Lung microvascular endothelial cell (primary cell): Measurements from ENCODE around the gene KY. TPM values are rescaled to one million over a fixed set of nuclear protein-coding genes. Genes with fewer than 3 reads are reported as not detected.

ENCODE experiments used
- DNase-seq, 2 donors: peaks; one replicate each; pipeline versions ENCODE4 v3.0.0 to v3.0.0-alpha.2; 2010; ENCODE audit warnings: low read depth in 2 of 2
- total RNA-seq: library from RNA; depleted of rRNA; stranded (reverse); fragments of >200 nt; gene quantifications from 2 replicates; pipeline ENCODE4 v1.2.1, GENCODE V29; 2014

The KY gene
- total RNA-seq, 1 donor from 2014 or later = not detected

DNA sequence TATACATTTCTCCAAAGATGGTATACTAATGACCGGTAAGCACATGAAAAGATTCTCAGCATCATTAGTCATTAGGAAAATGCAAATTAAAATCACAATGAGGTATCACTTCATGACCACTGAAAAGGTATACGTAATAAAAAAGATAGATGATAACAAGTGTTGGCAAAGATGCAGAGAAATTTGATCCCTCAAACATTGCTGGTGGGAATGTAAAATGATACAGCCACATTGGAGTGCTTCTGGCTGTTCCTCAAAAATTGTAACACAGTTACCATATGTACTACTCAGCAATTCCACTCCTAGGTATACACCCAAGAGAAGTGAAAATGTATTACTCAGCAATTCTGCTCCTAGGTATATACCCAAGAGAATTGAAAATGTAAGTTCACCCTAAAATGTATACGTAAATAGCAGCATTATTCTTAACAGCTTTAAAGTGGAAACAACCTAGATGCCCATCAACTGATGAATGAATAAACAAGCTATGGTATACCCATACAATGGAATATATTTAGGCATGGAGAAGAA lies 25.0 kb upstream of the KY start:
- no peak for DNase-seq

DNA sequence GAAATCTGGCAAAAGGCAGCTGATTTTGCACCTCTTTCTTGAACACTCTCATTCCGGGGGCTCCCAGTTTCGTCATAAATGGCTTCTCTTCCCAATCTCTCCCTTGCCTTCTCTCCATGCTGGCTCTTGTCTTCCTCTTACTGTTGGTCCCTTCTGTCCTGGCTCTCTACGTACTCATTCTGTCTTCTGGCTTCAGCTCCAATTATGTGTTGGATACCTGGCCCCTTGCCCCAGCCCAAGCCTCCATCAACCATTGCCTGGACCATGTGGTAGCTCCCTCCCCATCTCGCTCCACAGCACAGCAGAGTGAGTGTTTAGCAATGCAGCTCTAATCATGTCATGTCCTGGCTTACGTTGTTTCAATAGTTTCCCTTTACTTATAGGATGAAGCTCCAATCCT lies 21.7 kb upstream of the KY start:
- DNase-seq = no peak

DNA sequence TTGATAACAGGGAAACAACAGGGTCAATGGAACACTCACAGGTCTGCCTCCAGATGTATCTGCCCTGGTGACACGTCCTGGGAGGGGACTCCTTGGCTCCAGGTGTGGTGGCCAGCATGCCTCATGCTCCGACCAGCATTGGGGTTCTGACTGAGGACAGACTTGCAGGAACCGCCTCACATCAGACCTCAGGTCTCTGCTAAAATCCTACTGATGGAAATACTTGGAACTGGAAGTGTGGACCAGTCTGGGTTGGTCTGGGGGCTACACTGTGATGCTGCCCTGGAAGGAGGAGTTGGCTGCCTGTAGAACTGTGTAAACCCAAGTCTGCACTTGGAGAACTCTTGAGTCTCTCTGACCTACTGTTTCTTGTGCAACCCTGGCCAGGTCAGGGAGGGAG lies 17.1 kb upstream of the KY start:
- DNase-seq = no peak

DNA sequence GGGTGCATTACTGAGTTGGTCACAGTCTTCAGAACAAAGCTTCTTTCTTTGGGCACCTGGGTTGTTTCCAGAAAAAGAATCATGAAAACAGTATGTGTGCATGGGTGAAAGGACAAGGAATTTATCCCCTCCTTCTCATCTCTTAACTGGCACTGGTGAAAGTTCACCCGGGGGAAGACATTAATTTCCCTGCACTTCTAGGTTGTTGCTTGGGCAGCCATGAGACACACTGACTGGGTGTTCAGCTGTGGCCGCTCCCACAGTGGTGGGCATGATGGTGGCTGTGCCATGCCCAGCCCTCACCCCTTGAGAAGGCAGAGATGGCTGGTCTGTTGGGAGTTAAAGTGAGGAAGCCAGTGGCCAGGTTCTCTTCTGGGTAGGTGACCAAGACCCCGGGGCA lies 16.6 kb upstream of the KY start:
- no peak for DNase-seq

DNA sequence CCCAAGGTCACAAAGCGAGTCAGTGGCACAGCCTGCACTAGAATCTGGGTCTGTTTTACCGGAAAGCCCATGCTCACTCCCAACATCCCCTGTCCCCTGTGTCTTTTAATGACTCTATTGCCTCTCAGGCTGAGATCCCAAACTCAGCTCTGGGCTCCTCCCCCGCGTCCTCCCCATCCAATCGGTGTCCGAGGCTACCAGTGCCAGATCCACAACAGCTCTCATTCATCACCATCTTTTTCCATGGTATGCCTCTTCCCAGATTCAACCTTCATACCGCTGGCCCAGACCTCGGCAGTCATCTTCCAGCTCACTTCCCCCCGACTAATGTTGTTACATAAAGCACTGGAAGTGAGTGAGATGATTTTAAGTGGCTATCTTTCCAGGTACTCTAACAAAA lies 16.1 kb upstream of the KY start:
- no peak for DNase-seq

DNA sequence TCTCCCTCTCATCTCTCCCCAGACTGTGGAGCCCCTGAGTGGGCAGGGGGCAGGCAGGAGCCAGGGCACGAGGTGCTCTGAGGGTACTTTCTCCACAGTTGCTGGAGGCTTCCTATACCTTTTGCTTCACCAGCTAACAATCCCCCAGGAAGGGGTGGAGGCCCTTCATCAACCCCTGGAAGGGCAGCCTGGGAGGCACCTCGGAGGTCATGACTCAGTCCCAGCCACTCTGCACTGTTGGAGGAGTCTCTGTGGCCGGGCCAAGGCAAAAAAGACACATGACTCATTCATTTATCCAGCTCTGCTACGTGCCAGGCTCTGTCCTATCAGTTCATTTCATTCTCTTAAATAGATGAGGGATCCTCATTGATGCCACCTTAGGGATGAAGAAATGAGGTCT lies 15.6 kb upstream of the KY start:
- no peak for DNase-seq

DNA sequence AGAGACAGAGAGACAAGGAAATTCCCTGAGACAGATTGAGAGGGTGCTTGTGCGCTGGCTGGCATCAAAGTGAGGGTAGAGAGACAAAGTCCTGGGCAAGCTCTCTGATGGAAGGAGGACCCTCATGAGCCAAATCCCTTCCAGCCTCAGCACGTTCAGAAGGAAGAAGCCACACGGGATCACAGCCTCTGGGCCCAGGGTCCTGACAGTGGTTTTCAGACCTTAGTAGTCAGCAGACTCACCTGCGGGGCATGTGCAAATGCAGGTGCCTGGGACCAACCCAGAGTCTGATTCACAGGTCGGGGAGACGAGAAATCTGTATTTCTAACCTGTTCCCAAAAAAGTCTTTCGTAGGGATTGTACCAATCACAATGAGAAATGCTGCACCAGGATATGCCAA lies 15.2 kb upstream of the KY start:
- DNase-seq = no peak

DNA sequence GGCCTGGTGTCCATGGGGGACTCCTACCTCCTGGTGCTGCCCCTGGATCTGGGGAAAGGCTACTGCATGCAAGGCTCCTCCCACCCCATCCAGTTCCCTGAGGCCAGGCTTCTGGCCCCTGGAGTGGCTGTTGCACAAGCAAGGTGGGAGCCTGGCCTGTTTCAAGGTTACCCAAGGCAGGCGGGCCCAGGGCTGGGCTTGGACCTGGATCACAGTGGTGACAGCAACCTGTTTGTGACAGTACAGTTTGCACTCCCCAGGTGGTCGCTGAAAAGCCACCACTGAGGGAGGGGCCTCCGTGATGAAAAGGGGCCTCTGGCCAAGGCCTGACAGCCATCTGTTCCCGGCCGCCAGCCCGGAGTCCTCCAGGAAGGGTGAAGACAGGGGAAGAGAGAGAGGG lies 14.4 kb upstream of the KY start:
- DNase-seq = no peak

DNA sequence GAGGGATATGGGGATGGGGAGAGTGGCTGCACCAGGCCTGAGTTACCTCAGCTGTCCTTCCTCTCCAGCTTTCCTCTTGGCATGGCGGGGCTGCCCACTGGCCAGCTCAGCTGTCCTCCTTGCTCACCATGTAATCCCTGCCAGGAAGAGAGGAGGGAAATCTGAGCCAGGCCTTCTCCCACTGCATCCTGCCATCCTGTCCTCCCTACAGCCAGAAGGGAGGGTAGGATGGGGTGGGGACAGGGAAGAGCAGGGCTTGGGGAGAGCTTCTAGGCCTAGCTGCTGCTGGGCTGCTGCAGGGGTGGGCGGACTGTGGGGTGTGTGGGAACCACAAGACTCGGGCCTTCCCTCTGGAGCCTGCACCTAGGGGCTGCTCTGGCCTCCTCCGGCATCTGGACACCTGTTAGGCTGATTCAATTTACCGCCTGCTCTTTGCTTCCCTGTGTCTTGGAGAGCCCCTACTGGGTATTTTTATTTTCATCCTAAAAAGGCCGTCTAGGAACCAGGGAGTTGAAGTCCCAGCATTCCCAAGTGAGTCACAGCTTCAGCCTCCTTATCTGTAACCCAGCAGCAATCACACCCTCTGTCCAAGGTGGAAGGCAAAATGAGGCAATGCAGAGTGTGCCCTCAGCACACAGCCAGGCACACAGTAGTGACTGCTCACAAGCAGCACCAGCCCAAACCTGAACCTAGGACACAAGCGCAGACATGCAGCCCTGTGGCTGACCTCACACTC lies 13.1 kb upstream of the KY start:
- no peak for DNase-seq

DNA sequence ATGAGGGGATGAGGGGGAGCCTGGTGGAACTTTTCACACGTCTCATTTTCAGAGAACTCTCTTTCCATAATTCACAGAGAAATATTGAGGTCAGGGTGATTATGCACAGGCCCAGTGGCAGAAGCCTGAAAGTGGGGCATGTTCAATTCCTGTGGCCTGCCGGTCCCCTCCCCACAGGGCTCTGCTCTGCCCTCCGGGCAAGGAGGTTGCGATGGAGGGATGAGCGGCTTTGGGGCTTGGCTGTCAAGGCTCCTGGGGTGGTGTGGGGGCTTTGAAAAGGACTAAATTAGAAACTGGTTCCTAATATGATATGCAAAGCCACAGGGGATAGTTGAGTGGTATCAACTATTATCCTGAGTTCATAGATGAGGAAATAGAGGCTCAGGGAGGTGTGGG lies 9.2 kb upstream of the KY start:
- DNase-seq = no peak

DNA sequence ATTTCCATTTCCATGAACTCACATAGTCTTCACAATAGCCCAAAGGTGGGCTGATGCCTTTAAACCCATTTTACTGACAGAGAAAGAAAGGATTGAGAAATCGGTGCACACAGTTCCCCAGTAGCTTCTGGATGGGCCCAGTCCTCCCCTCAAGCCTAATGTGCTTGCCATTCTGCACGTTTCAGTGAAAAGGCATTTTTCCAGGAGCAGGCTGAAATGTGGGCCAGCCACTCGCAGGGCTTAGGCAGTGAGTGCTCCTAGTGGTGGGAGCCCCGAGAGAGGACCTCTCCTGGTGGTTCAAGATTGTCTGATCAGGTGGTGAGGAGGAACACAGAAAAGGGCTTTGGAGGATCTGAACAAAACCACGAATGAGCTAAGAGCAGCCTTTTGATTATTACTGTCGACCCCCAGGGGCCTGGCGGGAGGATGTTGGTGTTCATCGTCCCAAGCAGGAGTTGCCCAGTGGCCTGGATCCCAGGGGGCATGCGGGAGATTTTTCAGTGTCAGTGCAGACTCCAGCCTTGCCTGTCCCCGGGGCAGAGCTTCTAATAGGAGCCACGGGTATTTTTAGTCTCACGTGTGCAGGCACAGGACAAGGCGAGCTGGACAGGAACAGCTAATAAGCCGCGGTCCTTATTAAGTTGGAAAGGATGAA lies 8.7 kb upstream of the KY start:
- no peak for DNase-seq

DNA sequence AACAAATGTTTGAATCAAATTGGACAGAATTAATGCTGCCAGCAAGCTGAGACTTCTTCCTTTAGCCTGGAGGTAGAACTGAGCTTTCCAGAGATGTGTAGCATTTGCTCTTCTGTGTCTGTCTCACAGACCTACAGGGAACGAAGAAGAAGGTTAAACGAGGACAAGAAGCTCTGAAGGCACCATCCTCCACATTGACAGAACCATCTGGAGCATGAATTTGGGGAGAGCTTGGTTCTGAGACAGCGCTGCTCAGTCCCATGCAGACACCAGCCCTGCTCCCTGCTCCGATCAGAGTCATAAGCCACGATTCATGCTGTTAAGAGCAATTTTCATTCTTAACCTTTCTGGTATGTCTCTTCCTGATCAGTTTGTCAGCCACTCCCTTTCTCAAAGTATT lies 7.7 kb upstream of the KY start:
- DNase-seq = no peak

DNA sequence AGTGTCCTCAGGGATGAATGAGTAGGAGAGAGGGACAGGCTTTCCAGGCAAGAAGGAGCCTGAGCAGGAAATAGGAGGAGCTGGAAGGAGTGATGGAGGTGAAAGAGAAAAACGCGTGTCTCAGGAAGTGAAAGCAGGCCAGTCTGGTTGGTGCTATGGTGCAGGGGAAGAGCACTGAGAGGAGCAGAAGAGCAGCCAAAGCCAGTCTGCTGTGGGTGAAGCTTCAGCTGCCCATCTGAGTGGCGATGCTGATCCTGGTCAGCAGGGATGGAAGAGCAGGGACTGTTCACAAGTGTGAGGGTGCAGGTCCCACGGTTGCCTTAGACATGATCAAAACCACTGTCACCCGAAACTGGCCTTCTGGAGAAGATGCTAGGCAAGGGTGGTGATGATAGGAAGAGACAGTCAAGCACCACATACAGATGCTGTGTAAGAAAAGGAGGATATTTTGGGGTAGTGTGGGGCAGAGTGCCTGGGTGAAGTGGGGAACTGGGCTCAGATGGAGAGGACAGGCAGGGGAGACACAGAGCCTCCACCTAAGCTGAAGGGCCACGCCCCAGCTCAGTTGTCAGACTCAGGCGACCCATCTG lies 5.5 kb upstream of the KY start:
- no peak for DNase-seq

DNA sequence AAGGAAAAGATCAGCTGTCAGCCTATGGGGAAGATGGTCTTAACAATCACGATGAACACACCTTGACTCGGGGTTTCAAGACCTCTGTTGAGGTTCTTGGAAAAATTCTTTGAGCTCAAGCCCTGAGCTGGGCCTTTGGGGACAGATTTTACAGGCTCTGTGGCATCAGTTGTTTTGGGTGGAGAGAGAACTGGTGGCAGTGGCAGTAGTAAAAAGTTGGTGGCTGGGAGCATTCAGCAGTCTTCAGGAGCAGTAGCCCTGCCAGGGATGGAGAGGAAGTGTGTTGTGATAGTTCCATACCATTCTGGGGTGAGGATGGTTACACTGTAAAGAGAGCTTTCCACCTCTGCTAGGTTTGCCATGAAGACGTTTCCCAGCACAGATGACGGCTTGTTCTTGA lies 4.9 kb upstream of the KY start:
- DNase-seq = no peak

DNA sequence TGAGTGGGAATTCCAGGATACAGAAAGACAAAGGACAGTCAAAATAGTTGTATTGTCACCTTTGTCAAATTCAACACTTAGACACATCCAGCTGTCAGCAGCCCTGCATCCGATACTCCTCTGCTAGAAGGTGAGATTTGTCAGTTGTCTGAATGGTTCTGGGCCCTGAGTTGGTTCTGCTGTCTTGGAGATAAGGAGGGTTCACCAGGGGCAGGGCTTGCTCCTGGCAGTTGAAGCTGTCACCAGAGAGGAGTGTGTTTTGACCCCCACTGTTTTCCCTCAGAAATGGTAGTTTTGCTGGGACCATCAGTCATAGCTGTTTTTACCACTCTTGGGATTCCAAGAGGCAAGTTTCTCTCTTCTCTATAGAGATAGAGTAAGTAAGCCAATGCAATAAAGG lies 3.2 kb upstream of the KY start:
- no peak for DNase-seq

DNA sequence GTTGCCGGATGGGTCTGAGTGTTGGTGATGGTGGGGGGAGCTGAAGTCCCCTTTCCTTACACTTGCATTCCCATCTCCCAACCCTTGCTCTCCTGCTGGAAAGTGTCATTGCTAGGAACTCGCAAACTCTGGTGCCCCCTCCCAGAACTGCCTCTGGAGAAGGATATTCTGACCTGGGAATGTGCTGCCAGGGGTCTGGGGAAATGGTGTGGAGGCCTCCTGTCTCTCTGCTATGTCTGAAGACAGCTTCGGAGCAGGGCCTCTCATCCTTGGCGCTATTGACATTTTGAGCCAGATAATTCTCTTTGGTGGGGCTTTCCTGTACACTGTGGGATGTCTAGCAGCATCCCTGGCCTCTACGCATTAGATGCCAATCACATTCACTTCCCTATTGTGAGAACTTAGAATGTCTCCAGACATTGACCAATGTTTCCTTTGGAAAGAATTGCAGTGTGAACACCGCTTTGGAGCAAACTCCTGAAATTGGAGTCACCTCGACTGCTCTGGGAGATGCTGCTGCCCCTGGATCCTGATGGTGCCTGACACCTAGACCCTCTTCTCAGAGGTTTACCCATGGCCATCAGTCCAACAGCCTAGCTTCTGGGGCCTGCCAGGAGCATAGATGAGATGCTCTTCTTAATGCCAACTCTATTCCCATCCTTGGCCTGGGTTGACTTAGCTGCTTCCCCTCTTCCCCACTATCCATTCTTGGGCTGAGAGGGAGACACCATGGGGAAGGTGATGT lies 2.2 kb upstream of the KY start:
- DNase-seq = no peak

DNA sequence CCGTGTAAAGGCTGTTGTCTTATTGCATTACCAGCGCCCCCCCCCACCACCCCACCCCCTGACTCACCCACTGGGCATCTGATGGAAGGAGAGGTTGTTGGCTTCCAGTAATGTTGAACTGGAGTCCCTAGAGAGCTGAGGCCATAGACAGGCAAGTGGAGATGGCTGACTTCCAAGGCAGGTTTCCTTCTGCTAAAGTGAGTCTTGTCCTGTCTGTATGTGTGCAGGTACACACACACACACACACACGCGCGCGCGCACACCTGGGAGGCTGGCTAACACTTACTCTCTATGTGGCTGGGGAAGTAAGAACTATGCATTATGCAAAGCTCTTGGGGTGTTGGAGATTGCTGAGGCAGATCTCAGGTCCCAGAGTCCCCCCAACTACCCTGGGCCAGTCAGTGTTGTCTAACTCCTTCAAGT lies 1.6 kb upstream of the KY start:
- no peak for DNase-seq

DNA sequence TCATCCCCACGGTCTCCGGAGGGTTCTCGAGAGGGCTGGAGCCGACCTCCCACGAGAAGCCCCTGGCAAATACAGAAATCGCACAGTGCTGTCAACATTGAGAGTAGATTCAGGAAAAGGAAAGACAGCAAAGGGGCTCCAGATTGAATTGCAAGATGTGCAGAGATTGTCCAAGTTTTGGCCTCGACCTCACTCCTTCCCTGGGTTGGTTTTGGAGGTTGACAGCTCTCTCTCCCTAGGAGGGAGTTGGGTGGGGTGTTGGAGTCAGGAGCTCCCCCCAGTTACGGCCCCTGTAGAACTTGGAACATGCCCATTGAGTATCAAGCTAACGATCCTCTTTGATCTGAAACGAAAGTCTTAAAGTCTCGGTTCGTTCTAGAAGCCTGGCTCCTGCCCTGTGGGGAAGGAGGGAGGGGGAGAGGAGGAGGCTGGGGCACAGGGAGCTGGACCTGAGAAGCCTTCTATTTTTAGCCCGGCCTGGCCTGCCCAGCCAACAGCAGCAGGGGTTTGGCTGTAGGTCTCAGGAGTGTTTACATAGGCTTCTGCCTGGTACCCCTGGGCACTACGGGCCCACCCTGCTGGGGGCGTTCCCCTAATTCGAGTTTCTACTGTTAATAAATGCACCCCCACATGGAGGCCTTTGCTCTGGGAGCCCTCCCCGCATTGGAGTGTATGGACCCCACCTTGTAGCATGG lies 672 bp upstream of the KY start:
- DNase-seq = no peak

DNA sequence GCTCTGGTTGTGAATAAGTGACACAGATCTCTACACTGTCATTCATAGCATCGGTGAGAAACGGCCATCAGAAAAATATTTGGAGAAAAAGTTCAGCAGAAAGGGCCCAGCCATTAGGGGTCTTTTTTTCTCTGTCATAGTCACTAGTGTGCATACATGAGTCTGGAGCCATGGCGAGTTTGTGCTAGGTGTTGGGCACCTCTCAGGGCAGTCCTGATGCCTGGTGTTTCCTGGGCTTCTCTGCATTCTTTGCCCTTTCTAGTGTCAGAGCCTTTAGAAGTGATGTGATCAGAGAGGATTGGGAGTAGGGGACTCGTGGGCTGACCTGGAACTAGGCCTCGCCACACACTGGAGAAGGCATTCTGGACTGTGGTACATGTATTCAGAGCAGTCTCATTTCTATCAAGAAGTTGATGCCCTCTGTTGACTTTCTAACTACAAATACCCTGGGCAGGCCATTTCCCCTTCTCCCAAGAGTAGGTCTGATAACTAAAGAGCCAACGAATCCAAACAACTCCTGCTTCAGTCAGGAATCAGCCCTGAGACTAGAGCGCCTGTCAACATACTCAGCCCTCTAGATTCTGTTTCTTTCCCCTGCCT lies 1.6 kb downstream of the KY start:
- DNase-seq = no peak

DNA sequence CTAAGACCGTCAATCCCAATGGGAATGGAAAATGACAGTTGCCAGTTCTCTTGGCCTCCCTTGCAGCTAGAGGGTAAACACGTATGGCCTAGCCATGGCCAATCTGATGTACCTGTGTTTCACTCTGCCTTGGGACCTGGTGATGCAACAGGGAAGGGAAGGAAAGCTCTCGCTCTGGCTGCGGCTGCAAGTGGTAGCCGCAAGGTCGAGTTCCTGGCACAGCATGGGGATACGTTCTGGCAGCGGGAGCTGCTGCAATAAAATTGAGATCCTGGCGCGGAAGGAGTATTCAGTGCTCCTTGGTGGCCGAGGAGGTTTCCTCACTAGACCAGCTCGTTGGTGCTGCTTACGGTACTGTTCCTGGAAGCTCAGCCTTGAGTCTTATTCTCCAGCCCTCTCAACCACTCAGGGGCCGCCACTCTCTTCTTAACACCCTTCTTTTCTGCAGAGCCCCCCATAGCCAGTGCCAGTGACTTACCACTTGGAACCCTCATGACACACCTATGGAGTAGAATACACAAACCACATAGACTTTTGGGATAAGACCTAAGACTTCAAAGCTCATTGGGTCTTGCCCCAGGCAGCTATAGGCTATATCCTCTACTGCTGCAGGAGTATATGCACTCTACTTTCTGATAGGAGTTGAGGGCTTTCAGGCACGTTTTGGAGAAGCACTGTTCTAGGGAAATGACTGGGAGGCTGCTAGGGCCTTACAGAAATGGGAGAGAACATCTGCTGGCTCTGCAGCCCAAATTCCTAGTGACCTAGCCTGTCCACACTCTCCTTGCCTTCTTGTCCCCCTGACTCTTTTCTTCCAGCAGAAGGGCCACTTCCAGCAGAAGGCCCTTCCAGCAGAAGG lies 2.7 kb downstream of the KY start:
- no peak for DNase-seq
